ENCODE data around the gene NAV2.

The NAV2 gene

DNA sequence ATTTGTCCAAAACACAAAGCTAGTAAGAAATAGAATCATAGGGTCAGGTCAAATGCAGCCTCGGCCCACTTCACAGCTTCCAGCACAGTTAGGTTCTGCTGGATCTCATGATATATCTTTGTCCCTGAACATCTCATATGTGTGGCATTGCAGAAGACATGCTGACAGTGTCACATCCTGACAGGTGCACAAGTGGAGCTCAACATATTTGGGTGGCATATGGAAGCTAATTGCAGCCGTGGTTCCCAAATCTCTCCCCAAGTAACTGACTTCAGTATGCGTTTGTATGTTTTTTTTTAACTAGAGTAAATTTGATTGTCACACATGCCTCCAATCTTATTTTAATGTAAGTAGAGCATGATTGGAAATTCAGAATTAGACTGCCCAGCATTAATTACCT lies 33.4 kb downstream of the NAV2 start:
- no peak for DNase-seq (ENCODE audit: low read depth in 2 of 2)

DNA sequence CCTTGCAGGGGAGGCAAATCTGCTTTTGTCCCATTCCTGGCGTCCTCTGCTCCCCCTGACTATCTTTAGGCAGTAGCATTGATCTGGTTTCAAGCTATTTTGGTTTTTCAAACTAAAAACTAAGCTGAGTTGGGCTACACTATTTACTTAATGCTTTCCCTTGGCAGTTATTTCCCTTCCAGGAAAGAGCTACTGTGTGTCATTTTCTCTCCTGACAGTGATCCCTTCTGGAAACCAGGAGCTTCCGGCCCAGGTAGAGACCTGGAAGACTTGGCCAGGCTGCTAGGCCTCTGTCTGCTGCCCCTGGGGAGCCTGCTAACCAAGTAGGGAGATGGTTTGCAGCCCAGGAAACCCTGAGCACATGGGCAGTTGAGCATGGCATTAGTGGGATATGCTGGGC lies 35.0 kb downstream of the NAV2 start:
- DNase-seq (ENCODE audit: low read depth in 2 of 2), result no peak

DNA sequence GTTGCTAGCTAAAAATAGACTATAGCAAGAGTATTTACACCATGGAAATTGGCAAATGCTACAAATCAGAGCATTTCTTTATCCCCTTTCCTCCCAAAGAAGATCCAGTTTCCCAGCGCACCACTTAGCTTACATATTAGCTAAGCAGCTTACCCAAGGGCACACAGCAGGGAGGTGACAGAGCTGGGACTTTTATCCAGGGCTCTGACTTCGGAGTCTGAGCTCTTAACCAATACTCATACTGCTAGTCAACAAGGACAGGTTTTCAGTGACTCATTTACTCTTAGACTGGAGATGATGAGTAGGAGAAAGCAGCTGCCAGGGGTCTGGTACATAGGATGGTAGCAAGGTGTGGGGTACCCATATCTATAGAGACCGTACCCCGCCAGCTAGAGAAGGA lies 38.4 kb downstream of the NAV2 start:
- DNase-seq (ENCODE audit: low read depth in 2 of 2), result no peak

DNA sequence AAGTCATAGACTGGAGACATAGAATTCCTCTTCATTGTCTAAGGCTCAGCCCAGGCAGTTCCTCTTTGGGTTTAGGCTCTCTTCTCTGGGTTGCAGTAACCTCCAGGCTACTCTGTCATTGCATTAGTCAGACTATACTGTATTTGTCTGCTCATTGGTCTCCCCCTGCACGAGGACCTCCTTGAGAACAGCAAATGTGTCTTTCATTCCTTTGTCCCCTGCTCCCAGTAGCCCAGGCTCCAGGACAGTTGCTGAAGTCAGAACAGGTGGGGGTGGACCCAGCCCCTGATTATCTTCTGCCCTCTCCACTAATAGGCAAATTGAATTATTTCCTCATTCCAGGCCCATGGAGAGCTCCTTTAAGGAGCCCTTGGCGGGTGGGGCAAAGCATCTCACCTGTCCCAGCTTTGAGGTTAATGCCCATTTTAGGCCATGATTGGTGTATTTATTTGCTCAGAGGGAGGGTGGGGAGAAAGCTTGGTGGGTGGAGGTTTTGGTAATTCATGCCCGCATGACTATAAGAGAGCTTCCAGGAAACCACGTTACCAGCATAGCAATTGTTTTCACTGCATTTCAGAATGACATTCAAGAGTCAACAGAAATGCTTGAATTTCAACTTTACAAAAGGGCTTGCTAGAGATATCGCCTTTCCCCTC lies 40.9 kb downstream of the NAV2 start:
- no peak for DNase-seq (ENCODE audit: low read depth in 2 of 2)

DNA sequence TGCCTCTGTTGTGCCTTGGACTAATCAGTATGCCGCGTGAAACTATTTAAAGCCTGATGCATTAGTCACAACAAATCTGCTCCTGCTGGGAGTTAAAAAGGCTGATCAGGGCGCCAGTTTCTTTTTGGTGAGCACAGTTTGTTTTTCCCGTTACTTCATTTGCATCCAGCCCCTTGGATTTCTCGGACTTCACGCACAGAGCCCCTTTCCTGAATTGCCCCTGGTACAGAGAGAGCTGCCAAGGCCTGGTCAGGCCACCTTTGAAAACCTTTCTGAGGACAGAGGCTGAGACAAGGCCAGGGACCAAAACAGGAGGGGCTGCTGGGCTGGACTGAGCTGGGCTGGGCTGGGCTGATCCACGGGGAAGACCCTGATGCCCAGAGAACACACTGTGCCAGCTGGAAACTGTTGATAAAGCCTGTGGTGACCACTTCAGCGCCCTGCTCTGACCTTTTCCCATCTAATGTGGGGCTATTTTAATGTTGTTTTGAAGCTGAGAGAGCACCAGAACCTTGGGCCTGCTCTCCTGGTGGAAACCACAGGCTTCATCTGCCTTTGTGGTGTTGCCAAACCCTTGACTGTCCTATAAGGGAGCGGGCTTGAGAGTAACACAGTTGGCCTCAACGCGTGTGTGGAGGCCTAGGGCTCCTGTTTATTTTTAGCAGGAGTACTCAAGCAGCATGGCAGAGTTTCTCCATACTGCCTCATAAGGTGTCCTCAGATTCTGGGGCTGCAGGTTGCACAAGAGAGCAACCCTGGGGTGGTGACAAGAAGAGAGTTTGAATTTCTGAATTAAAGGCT lies 44.2 kb downstream of the NAV2 start:
- no peak for DNase-seq (ENCODE audit: low read depth in 2 of 2)

DNA sequence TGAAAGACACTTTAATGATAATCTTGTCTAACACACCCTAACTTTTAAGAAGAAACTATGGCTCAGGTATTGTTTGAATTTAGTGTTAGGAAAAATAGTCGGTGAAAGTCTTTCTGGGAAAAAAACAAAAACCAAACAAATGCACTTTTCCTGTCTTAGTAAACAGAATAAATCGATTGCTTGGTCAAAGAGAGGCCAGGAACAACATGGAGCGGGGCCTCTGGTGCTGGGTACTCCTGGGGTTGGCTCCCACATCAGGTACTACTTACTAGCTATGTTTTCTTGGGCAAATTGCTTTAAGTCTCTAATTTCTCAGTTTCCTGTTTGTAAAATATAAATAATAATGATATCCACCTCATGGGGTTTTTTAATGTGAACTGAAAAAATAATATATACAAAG lies 46.8 kb downstream of the NAV2 start:
- no peak for DNase-seq (ENCODE audit: low read depth in 2 of 2)

DNA sequence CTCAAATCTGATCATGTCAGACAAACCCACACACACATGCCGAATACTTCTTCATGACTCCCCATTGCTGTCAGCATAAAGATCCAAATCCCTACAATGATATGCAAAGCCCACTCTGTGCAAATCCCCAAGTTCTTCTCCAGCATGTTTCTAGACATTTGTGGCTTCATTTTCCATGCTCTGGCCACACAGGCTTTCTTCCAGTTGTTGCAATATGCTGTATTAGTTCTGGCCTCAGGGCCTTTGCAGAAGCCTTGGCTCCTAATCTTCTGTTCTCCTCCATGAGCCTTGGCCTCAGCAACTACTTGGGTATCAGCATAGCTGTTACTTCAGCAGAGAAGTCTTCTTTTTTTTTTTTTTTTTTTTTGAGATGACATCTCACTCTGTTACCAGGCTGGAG lies 49.6 kb downstream of the NAV2 start:
- DNase-seq (ENCODE audit: low read depth in 2 of 2), result no peak

DNA sequence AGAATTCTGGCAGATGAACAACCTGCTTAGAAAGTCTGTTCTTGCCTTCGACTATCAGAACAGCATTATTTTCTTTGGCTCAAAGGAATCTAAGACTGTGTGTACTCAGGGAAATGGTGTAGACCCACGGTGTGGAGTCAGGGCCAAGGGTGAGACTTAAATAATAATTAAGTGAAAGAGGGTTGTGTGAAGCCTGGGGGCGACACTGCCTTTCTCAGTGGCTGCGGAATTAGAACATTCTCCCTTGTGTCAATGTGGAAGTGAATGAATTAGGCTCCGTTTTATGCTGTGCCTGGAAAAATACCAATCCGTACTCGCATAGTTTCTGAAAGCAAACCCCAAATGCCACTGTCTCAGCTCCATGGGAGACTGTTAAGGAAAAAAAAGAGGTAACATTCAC lies 50.7 kb downstream of the NAV2 start:
- DNase-seq (ENCODE audit: low read depth in 2 of 2), result no peak

DNA sequence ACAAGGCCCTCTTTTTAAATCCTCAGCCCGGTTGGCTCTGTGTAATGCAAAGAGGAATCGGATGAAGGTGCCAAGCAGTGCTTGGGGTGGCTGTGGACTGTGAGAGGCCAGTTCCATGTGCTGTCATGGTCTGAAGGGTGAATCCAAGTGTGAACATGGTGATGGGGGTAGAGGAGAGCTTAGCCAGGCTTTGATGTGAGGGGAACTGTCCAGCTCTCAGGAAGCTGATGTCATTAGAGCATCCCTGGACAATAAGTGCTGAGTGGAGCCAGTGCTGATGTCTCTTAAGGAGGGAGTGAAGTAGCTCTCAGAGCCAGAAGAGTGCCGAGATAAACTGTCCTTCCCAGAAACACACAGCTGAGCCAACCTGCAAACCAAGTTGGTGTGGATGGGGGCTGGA lies 53.6 kb downstream of the NAV2 start:
- no peak for DNase-seq (ENCODE audit: low read depth in 2 of 2)

DNA sequence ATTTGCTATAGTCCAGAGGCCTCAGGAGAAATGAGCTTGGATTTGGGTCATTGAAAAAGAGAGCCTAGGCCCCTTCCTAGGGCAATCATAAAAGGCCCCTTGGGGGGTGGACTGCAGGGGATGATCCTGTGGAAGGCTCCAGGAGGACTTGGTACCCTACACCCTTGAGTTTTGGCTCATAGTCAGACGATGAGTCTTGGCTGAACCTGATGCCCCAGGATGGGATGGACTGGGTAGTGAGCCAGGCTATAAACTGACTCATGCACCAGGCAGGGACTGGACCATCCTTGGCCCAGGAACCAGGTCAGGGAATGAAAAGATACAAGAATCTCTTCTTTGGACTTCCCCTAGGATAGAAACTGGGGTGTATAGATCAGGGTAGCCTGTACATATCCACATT lies 54.2 kb downstream of the NAV2 start:
- no peak for DNase-seq (ENCODE audit: low read depth in 2 of 2)

DNA sequence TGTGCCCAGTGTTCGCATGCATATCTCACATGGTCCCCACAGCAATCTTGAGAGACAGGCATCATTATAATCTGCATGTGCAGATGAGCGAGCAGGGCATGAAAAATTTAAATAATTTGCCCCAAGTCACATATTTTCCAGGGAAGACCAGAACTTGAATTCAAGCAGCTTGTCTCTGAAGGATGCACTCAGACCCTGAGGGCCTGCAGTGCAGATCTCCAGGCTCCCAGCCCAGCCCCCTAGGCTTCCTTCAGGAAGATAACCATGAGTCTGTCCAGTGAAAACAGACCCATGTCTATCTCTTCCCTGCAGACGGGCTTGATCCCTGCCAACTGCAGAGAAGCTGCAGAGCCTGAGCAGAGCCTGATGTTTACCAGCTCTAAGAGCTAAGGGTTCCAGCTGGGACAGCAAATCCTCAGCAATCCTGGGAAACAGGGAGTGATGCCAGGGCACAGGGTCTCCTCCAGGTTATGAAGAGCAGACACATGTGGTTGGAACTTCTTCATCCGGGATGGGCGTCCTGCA lies 55.1 kb downstream of the NAV2 start:
- DNase-seq (ENCODE audit: low read depth in 2 of 2), result no peak

DNA sequence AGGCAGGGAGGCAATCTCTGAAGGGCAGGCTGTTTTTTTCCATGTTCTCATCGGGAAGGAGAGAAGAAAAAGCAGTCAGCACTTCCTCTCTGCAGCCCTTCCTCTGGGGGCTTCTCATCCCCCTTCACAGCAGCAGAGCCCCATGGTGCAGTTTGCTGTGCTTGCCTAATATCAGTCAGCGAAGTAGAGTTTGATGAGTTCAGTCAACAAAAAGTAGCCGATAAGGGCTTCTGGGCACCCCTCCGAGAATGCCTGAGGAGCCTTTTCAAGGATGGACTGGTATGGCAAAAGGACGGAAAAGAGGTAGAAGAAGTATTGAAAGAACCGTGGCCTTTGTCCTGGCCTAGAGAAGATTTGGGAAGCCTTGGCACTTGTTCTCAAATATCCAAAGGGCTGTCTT lies 55.6 kb downstream of the NAV2 start:
- no peak for DNase-seq (ENCODE audit: low read depth in 2 of 2)

DNA sequence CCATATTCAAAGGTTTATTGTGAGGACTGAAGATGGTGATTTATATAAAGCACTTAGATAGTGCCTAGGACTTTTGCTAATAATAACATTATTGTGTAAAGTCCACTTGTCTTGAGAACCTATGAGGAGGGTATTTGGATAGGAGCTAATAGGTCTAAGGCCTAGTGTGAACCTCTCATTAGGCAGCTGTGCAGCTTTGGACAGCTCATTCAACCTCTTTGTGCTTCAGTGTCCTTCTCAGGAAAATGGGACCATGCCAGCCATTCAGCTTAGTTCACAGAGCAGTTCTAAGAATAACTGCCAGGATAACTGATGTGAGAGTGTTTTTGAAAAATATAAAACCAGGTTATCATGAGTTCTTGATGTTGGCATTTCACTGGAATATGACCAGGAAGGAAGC lies 56.2 kb downstream of the NAV2 start:
- DNase-seq (ENCODE audit: low read depth in 2 of 2), result no peak

DNA sequence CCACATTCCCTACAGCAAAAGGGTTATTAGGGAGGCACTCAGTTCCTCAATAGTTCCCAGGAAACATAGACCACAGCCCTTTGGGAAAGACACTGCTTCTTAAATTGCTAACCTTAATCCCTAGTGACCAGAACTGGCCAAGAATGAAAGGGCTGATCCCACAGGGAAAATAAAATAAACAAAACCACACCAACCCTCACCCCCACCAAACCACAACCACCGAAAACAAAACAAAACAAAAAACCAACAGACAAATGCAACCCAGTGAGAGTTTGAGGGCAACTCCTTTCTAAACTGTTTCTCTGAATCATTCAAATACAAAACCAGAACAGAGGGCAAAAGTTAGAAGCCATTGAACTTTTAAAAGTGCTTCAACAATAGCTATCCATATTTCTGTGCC lies 57.2 kb downstream of the NAV2 start:
- no peak for DNase-seq (ENCODE audit: low read depth in 2 of 2)

DNA sequence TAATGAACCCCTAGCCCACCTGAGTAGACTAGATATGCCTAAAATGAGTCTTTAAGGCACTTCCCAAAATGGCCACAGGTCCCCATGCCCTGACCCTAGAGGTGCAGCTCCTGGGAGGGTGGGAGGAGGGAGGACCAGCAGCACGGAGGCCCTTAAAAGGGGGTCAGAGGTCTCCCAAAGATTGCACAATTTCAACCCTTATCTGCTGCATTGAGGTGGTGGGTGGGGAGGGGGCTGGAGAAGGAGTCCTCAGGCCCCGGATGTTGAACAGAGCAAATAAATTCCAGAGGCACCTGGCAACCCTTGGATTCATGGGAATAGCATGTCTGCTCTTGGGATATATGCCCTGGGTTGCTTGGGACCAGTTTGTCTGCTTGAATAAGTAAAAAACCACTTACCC lies 57.6 kb downstream of the NAV2 start:
- no peak for DNase-seq (ENCODE audit: low read depth in 2 of 2)

DNA sequence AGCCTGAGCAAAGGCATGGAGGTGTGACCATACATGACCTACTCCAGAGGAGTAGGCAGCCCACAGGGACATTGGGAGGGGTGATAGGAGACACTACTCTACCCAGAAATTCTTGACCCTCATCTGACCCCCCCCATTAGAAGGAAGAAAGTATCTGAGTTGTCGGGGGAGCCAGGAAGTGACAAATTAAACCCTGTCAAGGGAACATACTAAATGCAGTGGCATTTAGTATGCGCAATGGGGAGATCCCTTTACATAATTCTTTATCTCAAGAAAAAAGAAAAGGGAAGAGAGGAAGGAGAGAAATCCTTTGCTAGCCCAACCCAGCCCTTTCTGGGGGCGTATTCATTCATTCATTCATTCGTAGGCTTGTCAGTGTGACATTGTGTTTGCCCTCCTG lies 58.8 kb downstream of the NAV2 start:
- DNase-seq (ENCODE audit: low read depth in 2 of 2), result no peak

DNA sequence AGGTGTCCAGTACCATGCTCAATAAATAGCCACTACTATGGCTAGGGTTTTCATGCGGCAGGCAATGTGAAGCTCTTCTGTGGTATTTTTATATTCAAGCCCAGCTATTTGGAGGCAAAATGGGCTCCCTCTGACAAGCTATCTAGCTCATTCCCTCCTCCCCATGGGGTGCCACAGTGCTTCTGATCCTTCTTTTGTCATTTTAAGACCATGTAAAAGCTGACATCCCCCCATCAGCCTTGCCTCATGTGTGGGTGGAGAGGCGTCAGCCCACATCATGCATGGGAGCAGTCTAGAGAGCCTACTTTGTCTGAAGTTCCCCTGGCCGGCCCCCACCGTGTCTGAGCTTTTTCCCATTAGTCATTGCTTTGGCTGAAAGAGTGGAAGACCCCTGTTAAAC lies 59.8 kb downstream of the NAV2 start:
- DNase-seq (ENCODE audit: low read depth in 2 of 2), result no peak

DNA sequence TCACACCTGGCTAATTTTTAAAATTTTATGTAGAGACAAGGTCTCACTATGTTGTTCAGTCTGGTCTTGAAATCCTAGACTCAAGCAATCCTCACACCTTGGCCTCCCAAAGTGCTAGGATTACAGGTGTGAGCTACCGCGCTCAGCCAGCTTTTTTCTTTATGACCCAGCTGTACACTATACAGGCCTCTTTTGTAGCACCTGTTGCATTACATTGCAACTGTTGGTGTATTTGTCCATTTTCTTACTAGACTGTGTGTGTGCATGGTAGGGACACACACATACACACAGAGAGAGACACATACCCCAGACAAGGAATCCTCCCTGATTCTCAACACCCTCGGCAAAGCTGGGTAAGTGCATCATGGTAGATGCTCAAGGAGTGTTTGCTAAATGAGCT lies 61.7 kb downstream of the NAV2 start:
- no peak for DNase-seq (ENCODE audit: low read depth in 2 of 2)

DNA sequence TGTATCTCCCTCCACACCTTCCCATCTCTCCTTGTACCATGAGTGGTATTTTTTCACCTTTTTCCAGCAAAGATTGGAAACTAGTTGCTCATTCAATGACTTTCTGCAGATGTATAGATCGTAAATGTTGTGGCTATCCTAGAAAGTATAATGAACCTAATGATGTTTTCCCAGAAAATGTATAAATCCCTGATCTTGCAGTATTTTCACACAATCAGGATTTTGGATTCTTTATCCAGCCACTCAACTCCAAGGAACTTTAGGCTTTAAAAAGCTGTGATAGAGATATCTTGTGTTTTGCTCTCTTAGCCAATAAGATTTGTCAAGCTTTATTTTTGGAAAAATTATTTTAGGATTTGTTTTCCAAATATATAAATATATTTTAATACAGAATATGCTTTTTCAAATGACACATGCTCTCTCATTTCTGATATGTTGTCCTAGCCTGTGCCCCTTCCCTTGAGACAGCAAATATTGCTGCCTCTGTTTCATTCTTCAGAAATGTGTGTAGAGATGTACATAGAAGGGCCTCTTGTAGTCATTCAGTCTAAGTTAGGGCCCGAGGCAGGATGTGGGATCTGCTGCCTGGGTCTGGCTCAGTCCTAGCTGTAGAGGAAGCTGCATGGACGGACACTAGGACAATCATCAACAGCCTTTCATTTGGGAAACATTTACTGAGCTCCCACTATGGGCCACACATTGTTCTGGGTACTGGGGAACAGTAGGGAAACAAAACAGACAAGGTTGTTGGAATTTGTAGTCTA lies 62.4 kb downstream of the NAV2 start:
- no peak for DNase-seq (ENCODE audit: low read depth in 2 of 2)

DNA sequence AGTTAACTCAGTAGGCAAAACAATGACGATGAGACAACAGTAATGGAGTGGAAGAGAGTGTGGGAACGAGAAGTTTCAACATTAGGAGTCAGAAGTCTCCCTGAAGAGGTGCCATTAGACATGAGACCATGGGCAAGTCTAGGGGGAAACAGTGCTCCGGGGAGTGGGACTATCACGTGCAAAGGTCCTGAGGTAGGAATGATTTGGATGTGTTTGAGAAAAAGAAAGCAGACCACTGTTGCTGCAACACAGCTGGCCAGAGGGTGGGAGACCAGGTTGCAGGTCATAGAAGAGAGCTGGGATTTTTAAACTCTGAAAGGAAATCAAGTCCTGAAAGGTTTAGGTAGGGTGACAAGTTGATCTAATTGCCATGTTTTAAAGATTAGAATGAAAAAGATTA lies 63.0 kb downstream of the NAV2 start:
- no peak for DNase-seq (ENCODE audit: low read depth in 2 of 2)

DNA sequence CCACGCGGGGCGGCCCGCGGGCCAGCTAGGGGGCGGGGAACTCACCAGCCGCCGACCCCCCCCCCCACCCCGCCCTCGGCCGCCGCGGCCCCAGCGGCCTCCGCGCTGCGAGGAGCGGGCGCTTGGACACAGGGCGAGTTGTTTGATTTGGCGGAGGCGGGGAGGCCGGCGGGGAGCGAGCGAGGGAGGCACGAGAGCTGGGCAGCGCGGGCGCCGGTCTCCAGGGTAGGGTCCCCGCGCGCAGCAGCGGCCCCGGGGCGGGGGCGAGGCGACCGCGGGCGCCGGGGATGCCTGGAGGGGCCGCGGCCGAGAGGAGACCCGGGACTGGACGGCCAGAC lies 64.4 kb downstream of the NAV2 start:
- DNase-seq (ENCODE audit: low read depth in 2 of 2), result no peak

DNA sequence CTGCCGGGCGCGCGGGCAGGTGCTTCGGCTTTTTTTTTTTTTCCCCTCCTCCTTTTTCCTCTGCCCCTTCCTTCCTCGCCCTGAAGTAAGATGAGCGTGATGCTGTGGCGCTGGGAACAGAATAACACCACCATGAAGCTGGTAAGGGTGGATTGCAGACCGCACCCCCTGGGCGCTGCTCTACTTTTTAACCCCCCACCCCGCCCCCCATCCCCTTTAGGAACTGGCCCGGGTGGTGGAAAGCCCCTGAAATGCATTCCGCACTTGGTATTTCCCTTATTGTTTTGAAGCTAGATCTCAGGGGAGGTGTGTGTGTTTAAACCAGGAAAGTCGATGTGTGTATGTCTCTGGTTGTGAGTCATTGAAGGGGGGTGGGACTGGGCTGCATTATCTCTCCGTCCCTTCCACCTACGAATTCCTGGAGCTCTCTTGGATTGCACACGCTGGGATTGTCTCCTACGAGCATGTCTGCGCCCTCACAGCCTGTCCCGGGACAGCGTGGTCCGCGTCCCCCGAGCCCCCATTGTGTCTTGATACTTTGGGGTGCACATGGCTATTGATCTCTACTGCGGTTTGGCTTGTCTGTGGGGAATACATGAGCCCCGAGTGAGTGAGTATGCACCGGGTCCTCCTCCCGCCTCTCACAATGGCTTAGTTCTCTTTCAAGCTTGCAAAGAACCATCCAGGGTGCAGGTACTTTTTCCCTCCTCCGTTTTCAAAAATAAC lies 64.9 kb downstream of the NAV2 start:
- no peak for DNase-seq (ENCODE audit: low read depth in 2 of 2)
